ENCODE data around the gene RPL13.

Gene RPL13

DNA sequence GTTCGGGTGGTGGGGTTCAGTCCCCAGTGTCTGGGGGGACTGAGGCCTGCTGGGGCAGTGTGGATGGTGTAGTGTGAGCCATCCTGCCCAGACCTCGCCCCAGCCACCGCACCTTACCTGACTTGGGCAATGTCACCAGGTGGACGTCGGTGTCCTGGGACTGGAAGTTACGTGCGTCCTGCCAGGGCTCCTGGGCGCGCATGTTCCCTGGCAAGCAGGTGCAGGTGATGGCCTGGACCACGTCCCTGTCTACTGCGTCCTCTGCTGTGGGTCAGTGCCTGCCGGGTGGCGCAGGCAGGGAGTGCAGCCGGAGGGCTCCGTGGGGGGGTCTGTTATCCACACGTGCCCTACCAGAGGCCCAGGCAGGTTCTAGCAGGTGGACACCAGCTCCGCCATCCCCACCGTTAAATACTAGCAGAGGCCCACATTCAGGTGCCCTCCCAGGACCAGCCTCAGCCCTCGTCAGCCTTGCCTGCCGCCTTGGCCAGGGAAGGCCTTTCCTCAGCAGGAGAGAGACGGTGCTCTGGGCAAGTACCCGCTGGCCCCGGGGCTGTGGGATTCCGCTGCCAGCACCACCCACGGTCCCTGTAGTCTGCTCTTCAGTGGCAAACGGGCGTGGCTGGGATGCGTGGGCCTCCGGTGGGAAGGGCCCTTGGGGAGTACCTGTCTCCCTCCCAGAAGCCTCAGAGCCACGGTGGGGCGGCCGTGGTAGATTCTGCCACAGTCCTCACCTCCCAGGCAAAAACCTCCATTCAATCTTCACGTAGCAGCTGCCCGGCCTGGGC is 44.9 kb downstream of the RPL13 start:
- ATAC-seq = no peak
- TF ChIP-seq ZNF565 (CRISPR knock-in tag; conservative IDR thresholded peaks at IDR 0.05; ENCODE audit: low read depth) (no peak), RARB (CRISPR knock-in tag; IDR thresholded peaks at IDR 0.05) (no peak), ISL1 (CRISPR knock-in tag; IDR thresholded peaks at IDR 0.05) (no peak), TCF4 (CRISPR knock-in tag; IDR thresholded peaks at IDR 0.05; ENCODE audit: borderline replicate concordance) (no peak), GLIS3 (CRISPR knock-in tag; IDR thresholded peaks at IDR 0.05) (no peak), ZNF8 (CRISPR knock-in tag; IDR thresholded peaks at IDR 0.05) (no peak), ZC3H10 (CRISPR knock-in tag; IDR thresholded peaks at IDR 0.05) (no peak), ZFP30 (CRISPR knock-in tag; IDR thresholded peaks at IDR 0.05) (no peak), ARNTL (CRISPR knock-in tag; IDR thresholded peaks at IDR 0.05; ENCODE audit: borderline replicate concordance, low read depth) (no peak), PPARA (CRISPR knock-in tag; IDR thresholded peaks at IDR 0.05; ENCODE audit: borderline replicate concordance) (no peak), BACH2 (CRISPR knock-in tag; IDR thresholded peaks at IDR 0.05; ENCODE audit: borderline replicate concordance) (no peak), OSR1 (CRISPR knock-in tag; IDR thresholded peaks at IDR 0.05) (no peak), ESRRG (CRISPR knock-in tag; IDR thresholded peaks at IDR 0.05) (no peak), CSDC2 (CRISPR knock-in tag; IDR thresholded peaks at IDR 0.05) (no peak), TOX (CRISPR knock-in tag; IDR thresholded peaks at IDR 0.05; ENCODE audit: borderline replicate concordance) (no peak)
- TF ChIP-seq, protein P1, sequence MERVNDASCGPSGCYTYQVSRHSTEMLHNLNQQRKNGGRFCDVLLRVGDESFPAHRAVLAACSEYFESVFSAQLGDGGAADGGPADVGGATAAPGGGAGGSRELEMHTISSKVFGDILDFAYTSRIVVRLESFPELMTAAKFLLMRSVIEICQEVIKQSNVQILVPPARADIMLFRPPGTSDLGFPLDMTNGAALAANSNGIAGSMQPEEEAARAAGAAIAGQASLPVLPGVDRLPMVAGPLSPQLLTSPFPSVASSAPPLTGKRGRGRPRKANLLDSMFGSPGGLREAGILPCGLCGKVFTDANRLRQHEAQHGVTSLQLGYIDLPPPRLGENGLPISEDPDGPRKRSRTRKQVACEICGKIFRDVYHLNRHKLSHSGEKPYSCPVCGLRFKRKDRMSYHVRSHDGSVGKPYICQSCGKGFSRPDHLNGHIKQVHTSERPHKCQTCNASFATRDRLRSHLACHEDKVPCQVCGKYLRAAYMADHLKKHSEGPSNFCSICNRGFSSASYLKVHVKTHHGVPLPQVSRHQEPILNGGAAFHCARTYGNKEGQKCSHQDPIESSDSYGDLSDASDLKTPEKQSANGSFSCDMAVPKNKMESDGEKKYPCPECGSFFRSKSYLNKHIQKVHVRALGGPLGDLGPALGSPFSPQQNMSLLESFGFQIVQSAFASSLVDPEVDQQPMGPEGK (CRISPR knock-in tag; IDR thresholded peaks at IDR 0.05; ENCODE audit: borderline replicate concordance) = no peak
- TF ChIP-seq, protein P2, sequence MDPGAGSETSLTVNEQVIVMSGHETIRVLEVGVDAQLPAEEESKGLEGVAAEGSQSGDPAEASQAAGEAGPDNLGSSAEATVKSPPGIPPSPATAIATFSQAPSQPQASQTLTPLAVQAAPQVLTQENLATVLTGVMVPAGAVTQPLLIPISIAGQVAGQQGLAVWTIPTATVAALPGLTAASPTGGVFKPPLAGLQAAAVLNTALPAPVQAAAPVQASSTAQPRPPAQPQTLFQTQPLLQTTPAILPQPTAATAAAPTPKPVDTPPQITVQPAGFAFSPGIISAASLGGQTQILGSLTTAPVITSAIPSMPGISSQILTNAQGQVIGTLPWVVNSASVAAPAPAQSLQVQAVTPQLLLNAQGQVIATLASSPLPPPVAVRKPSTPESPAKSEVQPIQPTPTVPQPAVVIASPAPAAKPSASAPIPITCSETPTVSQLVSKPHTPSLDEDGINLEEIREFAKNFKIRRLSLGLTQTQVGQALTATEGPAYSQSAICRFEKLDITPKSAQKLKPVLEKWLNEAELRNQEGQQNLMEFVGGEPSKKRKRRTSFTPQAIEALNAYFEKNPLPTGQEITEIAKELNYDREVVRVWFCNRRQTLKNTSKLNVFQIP (CRISPR knock-in tag; IDR thresholded peaks at IDR 0.05; ENCODE audit: borderline replicate concordance, low read depth) = no peak
- TF ChIP-seq, protein P3, sequence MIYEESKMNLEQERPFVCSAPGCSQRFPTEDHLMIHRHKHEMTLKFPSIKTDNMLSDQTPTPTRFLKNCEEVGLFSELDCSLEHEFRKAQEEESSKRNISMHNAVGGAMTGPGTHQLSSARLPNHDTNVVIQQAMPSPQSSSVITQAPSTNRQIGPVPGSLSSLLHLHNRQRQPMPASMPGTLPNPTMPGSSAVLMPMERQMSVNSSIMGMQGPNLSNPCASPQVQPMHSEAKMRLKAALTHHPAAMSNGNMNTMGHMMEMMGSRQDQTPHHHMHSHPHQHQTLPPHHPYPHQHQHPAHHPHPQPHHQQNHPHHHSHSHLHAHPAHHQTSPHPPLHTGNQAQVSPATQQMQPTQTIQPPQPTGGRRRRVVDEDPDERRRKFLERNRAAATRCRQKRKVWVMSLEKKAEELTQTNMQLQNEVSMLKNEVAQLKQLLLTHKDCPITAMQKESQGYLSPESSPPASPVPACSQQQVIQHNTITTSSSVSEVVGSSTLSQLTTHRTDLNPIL (CRISPR knock-in tag; IDR thresholded peaks at IDR 0.05; ENCODE audit: low read depth) = no peak
- TF ChIP-seq, protein P4, sequence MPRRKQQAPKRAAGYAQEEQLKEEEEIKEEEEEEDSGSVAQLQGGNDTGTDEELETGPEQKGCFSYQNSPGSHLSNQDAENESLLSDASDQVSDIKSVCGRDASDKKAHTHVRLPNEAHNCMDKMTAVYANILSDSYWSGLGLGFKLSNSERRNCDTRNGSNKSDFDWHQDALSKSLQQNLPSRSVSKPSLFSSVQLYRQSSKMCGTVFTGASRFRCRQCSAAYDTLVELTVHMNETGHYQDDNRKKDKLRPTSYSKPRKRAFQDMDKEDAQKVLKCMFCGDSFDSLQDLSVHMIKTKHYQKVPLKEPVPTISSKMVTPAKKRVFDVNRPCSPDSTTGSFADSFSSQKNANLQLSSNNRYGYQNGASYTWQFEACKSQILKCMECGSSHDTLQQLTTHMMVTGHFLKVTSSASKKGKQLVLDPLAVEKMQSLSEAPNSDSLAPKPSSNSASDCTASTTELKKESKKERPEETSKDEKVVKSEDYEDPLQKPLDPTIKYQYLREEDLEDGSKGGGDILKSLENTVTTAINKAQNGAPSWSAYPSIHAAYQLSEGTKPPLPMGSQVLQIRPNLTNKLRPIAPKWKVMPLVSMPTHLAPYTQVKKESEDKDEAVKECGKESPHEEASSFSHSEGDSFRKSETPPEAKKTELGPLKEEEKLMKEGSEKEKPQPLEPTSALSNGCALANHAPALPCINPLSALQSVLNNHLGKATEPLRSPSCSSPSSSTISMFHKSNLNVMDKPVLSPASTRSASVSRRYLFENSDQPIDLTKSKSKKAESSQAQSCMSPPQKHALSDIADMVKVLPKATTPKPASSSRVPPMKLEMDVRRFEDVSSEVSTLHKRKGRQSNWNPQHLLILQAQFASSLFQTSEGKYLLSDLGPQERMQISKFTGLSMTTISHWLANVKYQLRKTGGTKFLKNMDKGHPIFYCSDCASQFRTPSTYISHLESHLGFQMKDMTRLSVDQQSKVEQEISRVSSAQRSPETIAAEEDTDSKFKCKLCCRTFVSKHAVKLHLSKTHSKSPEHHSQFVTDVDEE (CRISPR knock-in tag; IDR thresholded peaks at IDR 0.05) = no peak

DNA sequence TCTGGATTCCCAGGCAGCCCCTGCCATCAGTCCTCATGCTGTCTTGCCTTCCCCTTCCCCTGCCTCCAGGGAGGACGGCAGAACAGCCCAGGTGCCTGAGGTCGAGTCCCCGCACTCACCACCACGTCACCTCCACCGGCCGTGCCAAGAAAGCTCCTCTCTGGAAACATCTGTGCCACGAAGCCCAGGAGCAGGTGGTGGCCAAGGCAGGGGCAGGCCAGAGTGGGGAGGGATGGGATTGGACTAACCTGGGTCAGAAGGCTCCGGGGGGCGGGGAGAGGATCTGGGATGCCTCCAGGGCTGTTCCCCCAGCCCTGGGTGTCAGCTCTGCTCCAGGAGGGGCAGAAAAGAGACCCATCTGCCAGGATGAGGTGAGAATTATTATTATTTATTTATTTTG is 45.5 kb downstream of the RPL13 start:
- TF ChIP-seq OSR1 (CRISPR knock-in tag; IDR thresholded peaks at IDR 0.05) = no peak
- TF ChIP-seq ZNF8 (CRISPR knock-in tag; IDR thresholded peaks at IDR 0.05) = no peak
- TF ChIP-seq GLIS3 (CRISPR knock-in tag; IDR thresholded peaks at IDR 0.05) = no peak
- TF ChIP-seq, protein P3 (CRISPR knock-in tag; IDR thresholded peaks at IDR 0.05; ENCODE audit: low read depth) = no peak
- TF ChIP-seq, protein P2 (CRISPR knock-in tag; IDR thresholded peaks at IDR 0.05; ENCODE audit: borderline replicate concordance, low read depth) = no peak
- TF ChIP-seq ZC3H10 (CRISPR knock-in tag; IDR thresholded peaks at IDR 0.05) = no peak
- TF ChIP-seq, protein P4 (CRISPR knock-in tag; IDR thresholded peaks at IDR 0.05) = no peak
- no peak for TF ChIP-seq ISL1 (CRISPR knock-in tag; IDR thresholded peaks at IDR 0.05)
- ATAC-seq = no peak

Measured in SK-N-SH treated with all-trans-retinoic acid at 6 μM for 48 hours (cell line).